NCI-H1930 (cell line): ENCODE measurements around the gene RER1.

Source experiments
- DNase-seq, 2 experiments: peaks; one replicate each; lab custom pipeline; 2025; lab: John Stamatoyannopoulos, UW

The RER1 gene

GRCh38 chr1:2353551-2354438 is 37.8 kb upstream of the RER1 start:
- DNase-seq, result no peak

- DNase-seq, result no peak
Observed at GRCh38 chr1:2354511-2355372, 36.9 kb upstream of the RER1 start.

- DNase-seq, result no peak
Observed at GRCh38 chr1:2355373-2356261, 36.0 kb upstream of the RER1 start.

GRCh38 chr1:2356401-2356800 is 35.2 kb upstream of the RER1 start:
- DNase-seq, result no peak

GRCh38 chr1:2356911-2357845 is 34.5 kb upstream of the RER1 start:
- no peak for DNase-seq

GRCh38 chr1:2358072-2358471 is 33.6 kb upstream of the RER1 start:
- no peak for DNase-seq

GRCh38 chr1:2358651-2359640 is 32.7 kb upstream of the RER1 start:
- no peak for DNase-seq

- no peak for DNase-seq
Observed at GRCh38 chr1:2360588-2361364, 30.9 kb upstream of the RER1 start.

GRCh38 chr1:2363847-2364513 is 27.7 kb upstream of the RER1 start:
- DNase-seq, result no peak

- no peak for DNase-seq
Observed at GRCh38 chr1:2368053-2368744, 23.4 kb upstream of the RER1 start.

GRCh38 chr1:2372551-2373490 is 18.8 kb upstream of the RER1 start:
- DNase-seq, result no peak

GRCh38 chr1:2373551-2374251 is 17.9 kb upstream of the RER1 start:
- no peak for DNase-seq

GRCh38 chr1:2374252-2375155 is 17.1 kb upstream of the RER1 start:
- DNase-seq, result no peak

GRCh38 chr1:2375246-2375922 is 16.3 kb upstream of the RER1 start:
- no peak for DNase-seq
